ENCODE results near the gene PLA2G4B. TPM values are rescaled to one million over a fixed set of nuclear protein-coding genes. Genes with fewer than 3 reads are reported as not detected.

PLA2G4B gene
- polyA plus RNA-seq, 1 experiment = 2.4 TPM

DNA sequence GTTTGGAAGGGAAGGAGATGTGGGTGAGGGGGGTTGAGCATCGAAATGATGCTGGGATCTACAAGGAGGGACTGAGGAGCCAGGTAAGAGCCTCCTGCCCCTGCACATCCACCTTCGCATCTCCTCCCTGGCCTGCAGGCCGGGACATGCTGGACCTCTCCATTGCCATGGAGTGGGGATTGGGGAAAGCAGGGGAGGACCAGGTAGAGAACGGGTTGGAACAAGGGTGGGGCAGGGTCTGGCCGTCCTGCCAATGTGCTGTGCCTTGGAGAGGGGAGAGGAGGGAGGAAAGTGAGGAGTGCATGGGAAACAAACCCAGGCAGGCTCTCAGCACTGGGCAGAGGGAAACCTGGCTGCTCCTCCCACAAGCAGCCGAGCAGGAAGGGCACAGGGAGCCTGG lies 10.6 kb downstream of the PLA2G4B start:
- peaks cover 3% of the 10 kb centered on the region for H3K36me3 ChIP-seq (ENCODE audit: control insufficient read depth, insufficient read depth, low read length)
- POLR2A ChIA-PET = no interaction called here
- H3K4me3 ChIP-seq (ENCODE audit: low read depth, low read length) = no peak overlapping the region
- CTCF ChIA-PET = no interaction called here
- no peak for TF ChIP-seq CTCF (IDR thresholded peaks at IDR 0.05; ENCODE audit: insufficient read depth, low read depth, low read length)
- no peak for DNase-seq (ENCODE audit: low read depth)
- peaks cover 10% of the 10 kb centered on the region for H3K27me3 ChIP-seq (ENCODE audit: control insufficient read depth, insufficient read depth, low read length)

DNA sequence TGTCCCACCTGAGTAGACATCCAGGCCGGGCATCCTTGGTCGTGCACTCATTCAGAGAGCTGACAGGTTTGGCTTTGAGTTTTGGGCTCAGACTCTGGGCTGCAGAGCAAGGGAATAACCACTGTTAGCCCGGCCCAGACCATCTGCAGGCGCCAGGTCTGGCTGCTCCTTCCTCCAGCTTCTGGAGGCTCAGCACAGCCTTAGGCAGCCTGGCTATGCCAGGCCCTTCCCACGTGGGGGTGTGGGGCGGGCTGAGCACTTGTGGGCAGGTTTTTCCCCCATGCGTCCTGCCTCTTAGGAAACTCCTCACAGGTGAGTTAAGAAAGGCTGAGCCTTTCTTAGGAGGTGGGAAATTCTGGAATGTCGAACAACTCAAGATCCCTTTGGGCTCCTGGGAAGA lies 11.2 kb downstream of the PLA2G4B start:
- TF ChIP-seq CTCF (IDR thresholded peaks at IDR 0.05; ENCODE audit: insufficient read depth, low read depth, low read length) = no peak
- H3K4me3 ChIP-seq (ENCODE audit: low read depth, low read length) = no peak overlapping the region
- CTCF ChIA-PET = no interaction called here
- DNase-seq (ENCODE audit: low read depth) = no peak
- POLR2A ChIA-PET = no interaction called here
- peaks cover 3% of the 10 kb centered on the region for H3K36me3 ChIP-seq (ENCODE audit: control insufficient read depth, insufficient read depth, low read length)
- peaks cover 13% of the 10 kb centered on the region for H3K27me3 ChIP-seq (ENCODE audit: control insufficient read depth, insufficient read depth, low read length)

DNA sequence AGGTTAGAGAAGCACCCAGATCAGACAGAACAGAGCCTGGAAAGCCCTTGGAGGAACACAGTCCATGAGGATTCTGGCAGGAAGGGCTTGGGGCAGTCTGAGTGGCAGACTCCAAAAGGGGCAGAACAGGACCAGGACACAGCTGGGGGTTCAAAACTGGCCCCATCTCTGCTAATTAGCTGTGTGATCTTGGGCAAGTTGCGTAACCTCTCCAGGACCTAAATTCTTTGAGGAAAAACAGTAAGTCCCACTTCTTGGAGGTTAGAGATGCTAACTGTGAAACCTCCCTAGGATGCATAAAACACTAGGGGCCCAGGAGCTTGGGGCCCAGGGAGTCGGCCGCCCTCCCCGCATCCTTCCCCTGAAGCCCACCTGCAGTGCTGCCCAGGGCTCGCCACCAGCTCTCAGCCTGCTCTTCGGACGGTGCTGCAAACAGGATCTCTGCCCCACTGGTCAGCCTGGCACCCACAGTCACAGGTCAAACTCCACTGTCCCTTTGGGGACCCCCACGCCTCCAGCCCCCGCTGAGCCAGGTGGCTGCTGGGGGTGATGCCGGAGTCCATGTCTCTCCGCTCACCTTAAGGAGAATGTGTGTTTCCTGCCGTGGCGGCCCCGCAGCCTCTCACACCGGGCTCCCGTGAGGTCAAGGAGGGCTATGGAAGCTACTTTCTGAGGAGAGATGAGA lies 12.0 kb downstream of the PLA2G4B start:
- POLR2A ChIA-PET = no interaction called here
- Histone ChIP-seq H3K36me3 (ENCODE audit: control insufficient read depth, insufficient read depth, low read length) (peaks cover 3% of the 10 kb centered on the region), H3K27me3 (ENCODE audit: control insufficient read depth, insufficient read depth, low read length) (peaks cover 13% of the 10 kb centered on the region), H3K4me3 (ENCODE audit: low read depth, low read length) (no peak overlapping the region)
- no peak for DNase-seq (ENCODE audit: low read depth)
- no peak for TF ChIP-seq CTCF (IDR thresholded peaks at IDR 0.05; ENCODE audit: insufficient read depth, low read depth, low read length)
- CTCF ChIA-PET = no interaction called here

- no peak for TF ChIP-seq CTCF (IDR thresholded peaks at IDR 0.05; ENCODE audit: insufficient read depth, low read depth, low read length)
- ChIA-PET CTCF (interaction anchor here (1.2 kb wide), 1 partner anchor 12 kb away, joined by 4 read pairs; the partner anchor contains the start of gene PLA2G4B), POLR2A (no interaction called here)
- Histone ChIP-seq H3K4me3 (ENCODE audit: low read depth, low read length) (no peak overlapping the region), H3K27me3 (ENCODE audit: control insufficient read depth, insufficient read depth, low read length) (peaks cover 13% of the 10 kb centered on the region), H3K36me3 (ENCODE audit: control insufficient read depth, insufficient read depth, low read length) (peaks cover 3% of the 10 kb centered on the region)
- no peak for DNase-seq (ENCODE audit: low read depth)
Observed at GRCh38 chr15:41851167-41851523, 12.5 kb downstream of the PLA2G4B start.

DNA sequence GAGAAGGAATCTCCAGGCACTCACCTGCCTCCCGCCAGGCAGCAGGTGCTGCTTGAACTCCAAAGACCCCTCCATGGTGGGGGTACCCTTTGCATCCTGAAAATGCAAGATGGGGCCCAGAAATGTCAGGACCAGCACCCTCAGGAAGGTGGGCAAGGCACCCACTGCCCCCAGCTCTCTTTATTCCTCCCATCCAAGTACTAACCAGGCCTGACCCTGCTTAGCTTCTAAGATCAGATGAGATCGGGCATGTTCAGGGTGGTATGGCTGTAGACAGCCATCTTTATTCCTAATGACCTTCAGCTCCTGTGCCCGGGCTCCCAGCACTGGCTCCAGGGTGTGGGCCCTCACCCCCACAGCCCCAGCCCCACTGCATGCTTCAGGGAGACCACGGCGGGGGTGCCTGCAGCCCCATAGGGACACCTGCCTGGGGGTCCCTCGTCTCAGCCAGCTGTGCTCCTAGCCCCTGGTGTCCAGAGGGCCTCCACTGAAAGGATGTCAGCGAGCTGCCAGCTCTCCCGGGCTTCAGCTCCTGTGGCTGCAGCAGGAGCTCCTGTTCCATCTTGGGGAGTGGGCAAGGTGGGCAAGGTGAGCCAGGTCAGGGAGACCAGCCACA lies 13.2 kb downstream of the PLA2G4B start:
- POLR2A ChIA-PET = no interaction called here
- DNase-seq (ENCODE audit: low read depth) = no peak

More for the DNA sequence above, 13.2 kb downstream of the PLA2G4B start:
- Histone ChIP-seq H3K36me3 (ENCODE audit: control insufficient read depth, insufficient read depth, low read length) (peaks cover 3% of the 10 kb centered on the region), H3K27me3 (ENCODE audit: control insufficient read depth, insufficient read depth, low read length) (peaks cover 13% of the 10 kb centered on the region), H3K4me3 (ENCODE audit: low read depth, low read length) (no peak overlapping the region)
- CTCF ChIA-PET = interaction anchor here (1.2 to 1.4 kb wide), 2 partner anchors 13 to 40 kb away, joined by 3 to 4 read pairs; partner anchors contain the start of gene PLA2G4B
- TF ChIP-seq CTCF (IDR thresholded peaks at IDR 0.05; ENCODE audit: insufficient read depth, low read depth, low read length) = no peak
